A549 (cell line): Measurements from ENCODE around the gene MPP3.

ENCODE experiments used
- CEBPB ChIP-seq, 2 experiments: fragments of >200 bp in 1 of 2; sonication (Bioruptor Twin) in 1 of 2; formaldehyde crosslinking in 1 of 2; IDR thresholded peaks; 2 replicates each; pipeline ENCODE4 v1.6.1; 2012 to 2016
- ELK1 ChIP-seq: fragments of 150-350 bp; IDR thresholded peaks from 2 replicates; pipeline ENCODE4 v1.6.1; 2014; ENCODE audit warnings: low read depth, mild to moderate bottlenecking, low read length
- EP300 ChIP-seq, 2 experiments: fragments of >200 bp; sonication (Bioruptor Twin); formaldehyde crosslinking; IDR thresholded peaks; 2 replicates in 1 of 2; 3 replicates in 1 of 2; pipeline ENCODE4 v1.6.1; 2016 to 2017
- FOXS1 ChIP-seq: fragments of 250-450 bp; sonication (Bioruptor Pico); IDR thresholded peaks from 2 replicates; pipeline ENCODE4 v1.5.0; 2020; ENCODE audit warnings: mild to moderate bottlenecking, moderate library complexity
- NPAS2 ChIP-seq: fragments of 250-450 bp; sonication (Bioruptor Pico); IDR thresholded peaks from 2 replicates; pipeline ENCODE4 v1.8.0; 2022; ENCODE audit warnings: mild to moderate bottlenecking, moderate library complexity, borderline replicate concordance
- POLR2A ChIP-seq: IDR thresholded peaks from 2 replicates; pipeline ENCODE4 v1.6.1; 2012; ENCODE audit warnings: mild to moderate bottlenecking, low read length
- POLR2AphosphoS2 ChIP-seq: conservative IDR thresholded peaks from 2 replicates; pipeline ENCODE4 v1.6.1; 2012; ENCODE audit warnings: low read length, improper control_type of control experiment, inconsistent platforms
- SREBF2 ChIP-seq: fragments of 450-650 bp; IDR thresholded peaks from 2 replicates; pipeline ENCODE4 v1.6.1; 2014; ENCODE audit warnings: mild to moderate bottlenecking, moderate library complexity
- TF ChIP-seq, protein P1 (sequence below): fragments of >200 bp; sonication (Bioruptor Twin); formaldehyde crosslinking; IDR thresholded peaks from 3 replicates; pipeline ENCODE4 v1.5.1; 2016
- TF ChIP-seq, protein P2 (sequence below): fragments of 450-650 bp; IDR thresholded peaks from 2 replicates; pipeline ENCODE4 v1.6.1; 2014; ENCODE audit warnings: antibody characterized with exemption
- TF ChIP-seq, protein P3 (sequence below): IDR thresholded peaks from 2 replicates; pipeline ENCODE4 v1.6.1; 2012; ENCODE audit warnings: low read depth, borderline replicate concordance

DNA sequence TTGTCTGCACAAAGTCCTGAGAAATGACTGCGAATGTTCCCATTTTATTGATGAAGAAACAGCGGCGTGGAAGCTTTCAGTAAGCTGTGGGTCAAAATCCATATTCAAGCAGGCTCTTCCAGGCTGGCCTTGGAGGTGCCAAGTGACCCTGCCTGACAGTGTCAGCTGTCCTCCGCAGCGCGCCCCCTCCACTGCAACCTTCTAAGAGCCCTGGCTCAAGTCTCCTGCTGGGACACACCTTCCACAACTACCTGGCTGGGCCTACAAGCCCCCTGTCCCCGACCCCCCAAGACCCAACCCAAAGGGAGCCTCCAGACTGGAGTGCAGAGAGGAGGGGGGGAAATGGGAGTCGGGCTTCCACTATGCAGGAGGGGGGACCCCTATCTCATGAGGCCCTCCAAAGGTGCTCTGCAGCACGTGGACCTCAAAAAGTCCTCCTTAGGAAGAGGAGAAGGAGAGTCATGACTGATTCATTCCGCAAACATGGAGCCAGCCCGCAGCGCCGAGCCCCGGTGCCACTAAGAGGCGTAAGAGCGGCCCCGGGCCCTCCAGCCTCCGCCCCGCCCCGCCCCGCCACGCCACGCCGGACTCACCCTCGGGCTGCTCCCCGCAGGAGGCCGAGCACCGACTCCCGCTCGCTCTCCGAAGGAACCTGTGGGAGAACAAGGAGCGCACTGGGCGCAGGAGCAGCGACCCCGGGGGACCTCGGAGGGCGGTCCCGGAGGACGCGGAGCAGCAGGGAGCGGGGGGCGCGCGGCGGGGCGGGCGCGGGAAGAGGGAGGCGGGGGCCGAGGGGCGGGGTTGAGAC lies 574 bp downstream of the MPP3 start:
- TF ChIP-seq, protein P1, sequence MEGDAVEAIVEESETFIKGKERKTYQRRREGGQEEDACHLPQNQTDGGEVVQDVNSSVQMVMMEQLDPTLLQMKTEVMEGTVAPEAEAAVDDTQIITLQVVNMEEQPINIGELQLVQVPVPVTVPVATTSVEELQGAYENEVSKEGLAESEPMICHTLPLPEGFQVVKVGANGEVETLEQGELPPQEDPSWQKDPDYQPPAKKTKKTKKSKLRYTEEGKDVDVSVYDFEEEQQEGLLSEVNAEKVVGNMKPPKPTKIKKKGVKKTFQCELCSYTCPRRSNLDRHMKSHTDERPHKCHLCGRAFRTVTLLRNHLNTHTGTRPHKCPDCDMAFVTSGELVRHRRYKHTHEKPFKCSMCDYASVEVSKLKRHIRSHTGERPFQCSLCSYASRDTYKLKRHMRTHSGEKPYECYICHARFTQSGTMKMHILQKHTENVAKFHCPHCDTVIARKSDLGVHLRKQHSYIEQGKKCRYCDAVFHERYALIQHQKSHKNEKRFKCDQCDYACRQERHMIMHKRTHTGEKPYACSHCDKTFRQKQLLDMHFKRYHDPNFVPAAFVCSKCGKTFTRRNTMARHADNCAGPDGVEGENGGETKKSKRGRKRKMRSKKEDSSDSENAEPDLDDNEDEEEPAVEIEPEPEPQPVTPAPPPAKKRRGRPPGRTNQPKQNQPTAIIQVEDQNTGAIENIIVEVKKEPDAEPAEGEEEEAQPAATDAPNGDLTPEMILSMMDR: no peak; the same call in 2 of the 3 replicates
- TF ChIP-seq SREBF2 (no peak), POLR2A (no peak), EP300 (IDR thresholded peaks at IDR 0.05) (no peak), NPAS2 (CRISPR knock-in tag) (no peak), ELK1 (no peak), CEBPB (IDR thresholded peaks at IDR 0.05) (no peak), FOXS1 (CRISPR knock-in tag) (no peak), POLR2AphosphoS2 (no peak)
- TF ChIP-seq, protein P2, sequence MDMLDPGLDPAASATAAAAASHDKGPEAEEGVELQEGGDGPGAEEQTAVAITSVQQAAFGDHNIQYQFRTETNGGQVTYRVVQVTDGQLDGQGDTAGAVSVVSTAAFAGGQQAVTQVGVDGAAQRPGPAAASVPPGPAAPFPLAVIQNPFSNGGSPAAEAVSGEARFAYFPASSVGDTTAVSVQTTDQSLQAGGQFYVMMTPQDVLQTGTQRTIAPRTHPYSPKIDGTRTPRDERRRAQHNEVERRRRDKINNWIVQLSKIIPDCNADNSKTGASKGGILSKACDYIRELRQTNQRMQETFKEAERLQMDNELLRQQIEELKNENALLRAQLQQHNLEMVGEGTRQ: 0 out of 2 replicates have a peak, but pooled peaks have one; percentile 14
- TF ChIP-seq, protein P3, sequence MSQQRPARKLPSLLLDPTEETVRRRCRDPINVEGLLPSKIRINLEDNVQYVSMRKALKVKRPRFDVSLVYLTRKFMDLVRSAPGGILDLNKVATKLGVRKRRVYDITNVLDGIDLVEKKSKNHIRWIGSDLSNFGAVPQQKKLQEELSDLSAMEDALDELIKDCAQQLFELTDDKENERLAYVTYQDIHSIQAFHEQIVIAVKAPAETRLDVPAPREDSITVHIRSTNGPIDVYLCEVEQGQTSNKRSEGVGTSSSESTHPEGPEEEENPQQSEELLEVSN: peak; percentile 62; the same call in 1 of the 2 replicates
